HUES64 (cell line): ENCODE results near the gene CHURC1.

ENCODE experiments used
- H3K27ac ChIP-seq: 2 replicates; pipeline ENCODE4 v1.7.0; 2013; ENCODE audit warnings: low read depth, low read length, inconsistent platforms
- H3K27me3 ChIP-seq: 2 replicates; pipeline ENCODE4 v1.6.1; 2013; ENCODE audit warnings: mild to moderate bottlenecking, low read length; ENCODE audit not compliant: insufficient read depth
- H3K36me3 ChIP-seq: 2 replicates; pipeline ENCODE4 v1.6.1; 2013; ENCODE audit warnings: mild to moderate bottlenecking, low read length; ENCODE audit not compliant: insufficient read depth
- H3K4me1 ChIP-seq: 2 replicates; pipeline ENCODE4 v1.6.1; 2013; ENCODE audit warnings: mild to moderate bottlenecking, low read length, moderate library complexity; ENCODE audit not compliant: insufficient read depth
- H3K4me3 ChIP-seq: 2 replicates; pipeline ENCODE4 v1.5.1; 2013; ENCODE audit warnings: mild to moderate bottlenecking, low read length, moderate library complexity
- H3K9ac ChIP-seq: 2 replicates; pipeline ENCODE4 v1.6.1; 2013; ENCODE audit warnings: mild to moderate bottlenecking, low read depth, low read length
- H3K9me3 ChIP-seq: 2 replicates; pipeline ENCODE4 v1.6.1; 2013; ENCODE audit warnings: low read depth, low read length; ENCODE audit not compliant: insufficient read depth
- WGBS: fragments of 150-250, 120-280 bp; methylation state at CpG from one replicate; pipeline ENCODE4 v1.1.7; 2013; ENCODE audit warnings: missing lambda C conversion rate; 5-methylcytosine and 5-hydroxymethylcytosine counted together

CHURC1 gene

GRCh38 chr14:64928239-64929013, 14.2 kb downstream of the CHURC1 start:
- H3K36me3 ChIP-seq, result peaks cover 87% of the 10 kb centered on the region
- H3K9me3 ChIP-seq, result no peaks in the 10 kb centered on the region
- no peak overlapping the region for H3K4me3 ChIP-seq
- H3K4me1 ChIP-seq, result no peaks in the 10 kb centered on the region
- no peaks in the 10 kb centered on the region for H3K27me3 ChIP-seq
- 92% methylated on average over 7 of the region's 7 CpGs for WGBS
- no peak overlapping the region for H3K9ac ChIP-seq
- no peak overlapping the region for H3K27ac ChIP-seq

- H3K9me3 ChIP-seq, result no peaks in the 10 kb centered on the region
- no peak overlapping the region for H3K27ac ChIP-seq
- no peaks in the 10 kb centered on the region for H3K4me1 ChIP-seq
- no peak overlapping the region for H3K4me3 ChIP-seq
- no peaks in the 10 kb centered on the region for H3K27me3 ChIP-seq
- 92% methylated on average over 3 of the region's 3 CpGs for WGBS
- no peak overlapping the region for H3K9ac ChIP-seq
- H3K36me3 ChIP-seq, result peaks cover 87% of the 10 kb centered on the region
Measured at GRCh38 chr14:64929014-64929359, 14.7 kb downstream of the CHURC1 start.

GRCh38 chr14:64930085-64930843, 16.0 kb downstream of the CHURC1 start:
- no peak overlapping the region for H3K9ac ChIP-seq
- 97% methylated on average over 1 of the region's 3 CpGs for WGBS
- no peaks in the 10 kb centered on the region for H3K9me3 ChIP-seq
- no peak overlapping the region for H3K4me3 ChIP-seq
- no peaks in the 10 kb centered on the region for H3K27me3 ChIP-seq
- peaks cover 83% of the 10 kb centered on the region for H3K36me3 ChIP-seq
- no peak overlapping the region for H3K27ac ChIP-seq
- no peaks in the 10 kb centered on the region for H3K4me1 ChIP-seq

- Histone ChIP-seq H3K27me3 (no peaks in the 10 kb centered on the region), H3K9me3 (no peaks in the 10 kb centered on the region), H3K4me1 (no peaks in the 10 kb centered on the region), H3K27ac (no peak overlapping the region), H3K36me3 (peaks cover 75% of the 10 kb centered on the region), H3K4me3 (no peak overlapping the region), H3K9ac (no peak overlapping the region)
- 98% methylated on average over 2 of the region's 2 CpGs for WGBS
Measured at GRCh38 chr14:64931123-64931522, 16.9 kb downstream of the CHURC1 start.

GRCh38 chr14:64932231-64932630, 18.0 kb downstream of the CHURC1 start:
- no peak overlapping the region for H3K9ac ChIP-seq
- no peaks in the 10 kb centered on the region for H3K9me3 ChIP-seq
- no peak overlapping the region for H3K4me3 ChIP-seq
- H3K27me3 ChIP-seq, result no peaks in the 10 kb centered on the region
- no peaks in the 10 kb centered on the region for H3K4me1 ChIP-seq
- no peak overlapping the region for H3K27ac ChIP-seq
- H3K36me3 ChIP-seq, result peaks cover 64% of the 10 kb centered on the region

- WGBS, result 93% methylated on average over 1 of the region's 1 CpG
- H3K9me3 ChIP-seq, result no peaks in the 10 kb centered on the region
- peaks cover 52% of the 10 kb centered on the region for H3K36me3 ChIP-seq
Measured at GRCh38 chr14:64934338-64934929, 20.2 kb downstream of the CHURC1 start.

GRCh38 chr14:64935508-64935907, 21.3 kb downstream of the CHURC1 start:
- WGBS, result 97% methylated on average over 2 of the region's 2 CpGs
- H3K36me3 ChIP-seq, result peaks cover 42% of the 10 kb centered on the region
- H3K27ac ChIP-seq, result no peak overlapping the region
- H3K27me3 ChIP-seq, result no peaks in the 10 kb centered on the region
- H3K4me1 ChIP-seq, result no peaks in the 10 kb centered on the region
- no peak overlapping the region for H3K9ac ChIP-seq
- H3K9me3 ChIP-seq, result no peaks in the 10 kb centered on the region
- no peak overlapping the region for H3K4me3 ChIP-seq

More at GRCh38 chr14:64934338-64934929, 20.2 kb downstream of the CHURC1 start:
- Histone ChIP-seq H3K27ac (no peak overlapping the region), H3K4me1 (no peaks in the 10 kb centered on the region), H3K9ac (no peak overlapping the region), H3K4me3 (no peak overlapping the region), H3K27me3 (no peaks in the 10 kb centered on the region)

- H3K9me3 ChIP-seq, result no peaks in the 10 kb centered on the region
- no peak overlapping the region for H3K4me3 ChIP-seq
- no peak overlapping the region for H3K27ac ChIP-seq
- no peaks in the 10 kb centered on the region for H3K27me3 ChIP-seq
- WGBS, result 91% methylated on average over 1 of the region's 1 CpG
- H3K4me1 ChIP-seq, result no peaks in the 10 kb centered on the region
- no peak overlapping the region for H3K9ac ChIP-seq
- H3K36me3 ChIP-seq, result peaks cover 24% of the 10 kb centered on the region
Measured at GRCh38 chr14:64937171-64937820, 23.0 kb downstream of the CHURC1 start.

- 100% methylated on average over 1 of the region's 1 CpG for WGBS
- peaks cover 4% of the 10 kb centered on the region; the same call in 1 of the 2 replicates for H3K4me1 ChIP-seq
- no peak overlapping the region for H3K4me3 ChIP-seq
- H3K27me3 ChIP-seq, result no peaks in the 10 kb centered on the region
- no peaks in the 10 kb centered on the region for H3K9me3 ChIP-seq
- H3K27ac ChIP-seq, result no peak overlapping the region
- no peak overlapping the region for H3K9ac ChIP-seq
- peaks cover 19% of the 10 kb centered on the region for H3K36me3 ChIP-seq
Measured at GRCh38 chr14:64937821-64938193, 23.6 kb downstream of the CHURC1 start.

- H3K9ac ChIP-seq, result no peak overlapping the region
- H3K27ac ChIP-seq, result no peak overlapping the region
- 91% methylated on average over 17 of the region's 17 CpGs for WGBS
- no peak overlapping the region for H3K4me3 ChIP-seq
- no peaks in the 10 kb centered on the region for H3K27me3 ChIP-seq
- H3K4me1 ChIP-seq, result peaks cover 13% of the 10 kb centered on the region; the same call in 1 of the 2 replicates
- peaks cover 6% of the 10 kb centered on the region for H3K36me3 ChIP-seq
- no peaks in the 10 kb centered on the region for H3K9me3 ChIP-seq
Measured at GRCh38 chr14:64938972-64939816, 24.9 kb downstream of the CHURC1 start.
